HG02571 (cell line): ENCODE measurements around the gene CDH9.
"Not testable (repeated sequence)": the region's sequence is repeated elsewhere in the genome, so short reads cannot be mapped to it uniquely, and the experiment has no call there.

ENCODE experiments used
- ATAC-seq: cut with Tn5 transposase; IDR thresholded peaks from one replicate; pipeline ENCODE4 v1.9.1; 2021; ENCODE audit warnings: mild to moderate bottlenecking, moderate library complexity; ENCODE audit not compliant: unreplicated experiment

CDH9 gene

GRCh38 chr5:26948921-26949320, 89.5 kb downstream of the CDH9 start:
- no peak for ATAC-seq

GRCh38 chr5:26945901-26946300, 92.5 kb downstream of the CDH9 start:
- no peak for ATAC-seq

DNA sequence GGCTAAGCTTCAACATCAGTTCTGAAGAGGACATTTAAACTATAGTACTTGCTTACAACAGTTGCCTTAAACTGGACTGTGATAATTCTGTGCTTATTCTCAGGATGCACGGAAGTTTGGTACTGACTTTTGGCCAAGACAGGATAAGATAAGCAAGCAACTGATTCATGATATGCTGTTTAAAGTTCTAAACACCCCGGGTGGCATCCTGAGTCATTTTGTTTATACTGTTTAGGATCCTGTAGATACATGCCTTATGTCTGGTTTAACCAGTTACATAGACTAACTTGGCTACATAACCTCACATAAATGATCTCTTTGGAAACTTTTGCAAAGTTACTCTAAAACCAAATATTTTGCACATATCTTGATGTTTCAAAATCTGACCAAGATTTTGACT, 95.9 kb downstream of the CDH9 start:
- ATAC-seq: no peak

GRCh38 chr5:26940994-26941393, 97.4 kb downstream of the CDH9 start:
- ATAC-seq: no peak

- no peak for ATAC-seq
These were observed 106.1 kb downstream of the CDH9 start for GRCh38 chr5:26932238-26932637.

DNA sequence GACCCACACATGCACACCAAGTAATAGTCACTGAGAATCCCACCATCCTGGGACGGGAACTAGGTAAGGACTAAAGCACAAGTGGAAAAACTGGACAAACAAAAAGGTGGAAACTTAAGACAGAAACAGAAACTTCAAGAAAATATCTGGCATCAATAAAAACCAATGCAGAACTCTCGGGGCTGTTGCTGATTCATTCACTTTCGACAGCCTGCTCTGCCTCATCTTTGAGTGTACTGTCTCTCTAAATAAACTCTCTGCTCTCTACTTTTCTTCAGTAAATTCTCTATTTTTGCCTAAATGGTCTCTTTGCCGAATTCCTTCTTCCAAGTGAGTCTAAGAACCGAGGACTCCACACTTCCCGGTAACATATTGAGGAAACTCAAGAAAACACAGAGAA, 116.9 kb downstream of the CDH9 start:
- no peak for ATAC-seq

DNA sequence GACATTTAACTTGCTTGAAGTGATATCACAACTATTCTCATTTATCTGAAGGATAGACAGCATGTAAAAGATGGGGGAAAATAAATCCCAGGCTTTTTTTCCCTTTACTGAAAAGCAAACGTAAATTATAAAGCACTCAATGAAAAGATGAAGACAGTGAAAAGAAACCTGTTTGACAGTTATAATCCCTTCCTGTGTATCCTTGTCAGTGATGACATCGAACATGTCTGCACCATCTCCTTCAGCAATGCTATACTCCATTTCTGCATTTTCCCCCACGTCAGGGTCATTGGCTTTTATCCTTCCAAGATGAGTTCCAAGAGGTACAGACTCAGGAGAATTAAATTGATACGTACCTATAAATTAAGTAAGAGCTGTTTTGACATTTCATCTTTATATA, 134.9 kb downstream of the CDH9 start:
- no peak for ATAC-seq

GRCh38 chr5:26894719-26895263, 143.6 kb downstream of the CDH9 start:
- no peak for ATAC-seq

GRCh38 chr5:26893078-26893477, 145.3 kb downstream of the CDH9 start:
- ATAC-seq: no peak

DNA sequence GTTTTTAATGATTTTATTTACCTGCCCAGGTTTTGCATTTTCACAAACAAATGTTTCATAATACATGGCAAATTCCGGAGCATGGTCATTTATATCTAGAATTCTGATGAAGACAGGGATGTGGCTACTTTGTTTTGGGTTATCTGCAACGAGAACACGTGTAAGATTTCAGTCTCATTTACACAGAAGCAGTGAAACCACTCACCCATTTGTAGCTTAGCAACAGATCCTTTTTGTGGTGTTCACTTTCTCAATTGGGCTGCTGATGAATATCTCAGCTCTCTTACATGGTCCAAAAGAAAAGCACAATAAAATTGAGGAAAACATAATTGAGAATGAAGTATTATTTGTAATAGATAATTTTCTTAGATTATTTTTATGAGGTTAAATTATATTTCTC, 148.6 kb downstream of the CDH9 start:
- ATAC-seq: no peak

DNA sequence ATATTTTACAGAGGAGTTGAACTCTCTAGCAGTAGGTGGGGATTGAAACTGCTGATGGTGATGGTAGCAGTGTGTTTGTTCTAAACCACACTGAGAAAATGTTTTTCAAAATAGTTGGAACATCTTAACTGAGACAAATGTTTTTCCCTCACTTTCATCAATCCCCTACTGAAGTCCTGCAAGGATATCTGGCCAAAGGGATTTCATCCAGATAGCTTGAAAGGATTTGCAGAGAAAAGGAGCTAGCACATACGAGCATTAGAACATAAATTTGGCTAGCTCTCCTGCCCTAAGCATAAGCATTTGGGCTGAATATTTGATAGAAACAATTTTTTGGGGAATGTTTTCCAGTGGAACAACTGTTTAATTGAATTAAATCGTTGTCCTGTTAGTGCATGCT, 153.9 kb downstream of the CDH9 start:
- ATAC-seq: no peak

GRCh38 chr5:26883375-26883774, 155.0 kb downstream of the CDH9 start:
- no peak for ATAC-seq

- ATAC-seq: no peak
These were observed 156.5 kb downstream of the CDH9 start for GRCh38 chr5:26881901-26882300.

DNA sequence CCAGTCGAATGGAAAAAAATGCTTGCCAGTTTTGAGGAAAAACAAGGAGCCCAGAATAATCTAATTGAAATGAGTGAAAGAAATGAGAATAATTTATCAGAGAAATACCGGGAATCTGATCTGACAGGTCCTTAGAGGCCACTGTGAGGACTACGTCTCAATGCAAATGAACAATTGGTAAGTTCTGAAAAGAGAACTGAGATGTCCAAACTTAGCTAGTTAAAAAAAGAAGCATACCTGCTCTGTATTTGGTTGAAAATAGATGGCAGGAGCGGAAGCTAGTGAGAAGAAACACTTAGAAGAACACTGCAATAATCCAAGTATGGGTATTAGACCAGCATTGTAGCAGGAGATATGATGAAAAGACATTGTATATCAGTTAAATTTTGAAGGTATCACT, 161.2 kb downstream of the CDH9 start:
- no peak for ATAC-seq

- ATAC-seq: no peak
These were observed 166.0 kb downstream of the CDH9 start for GRCh38 chr5:26872337-26872736.

DNA sequence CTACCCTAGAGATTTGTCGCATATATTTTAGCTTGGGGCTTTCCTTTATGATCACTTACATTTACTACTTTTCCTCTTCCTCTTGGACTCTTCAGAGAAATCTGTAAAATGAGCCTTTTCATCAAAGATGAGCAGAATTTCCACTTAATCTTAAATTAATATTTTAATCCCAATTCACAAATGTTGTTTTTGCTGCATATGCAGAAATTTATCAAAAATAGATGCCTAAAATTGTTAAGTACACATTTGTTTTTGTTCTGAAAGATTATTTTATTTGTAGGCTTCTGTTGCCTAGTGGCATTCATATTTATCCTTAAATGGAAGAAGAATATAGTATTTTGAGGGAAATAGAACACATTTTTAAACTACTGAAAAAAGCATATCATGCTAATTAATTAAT, 168.6 kb downstream of the CDH9 start:
- ATAC-seq: no peak

- ATAC-seq: no peak
These were observed 169.9 kb downstream of the CDH9 start for GRCh38 chr5:26868504-26868903.

GRCh38 chr5:26864061-26864460, 174.3 kb downstream of the CDH9 start:
- ATAC-seq: no peak

- ATAC-seq: no peak
These were observed 182.1 kb downstream of the CDH9 start for GRCh38 chr5:26856238-26856637.

- not testable (repeated sequence) for ATAC-seq
These were observed 185.9 kb downstream of the CDH9 start for GRCh38 chr5:26852450-26852849.

DNA sequence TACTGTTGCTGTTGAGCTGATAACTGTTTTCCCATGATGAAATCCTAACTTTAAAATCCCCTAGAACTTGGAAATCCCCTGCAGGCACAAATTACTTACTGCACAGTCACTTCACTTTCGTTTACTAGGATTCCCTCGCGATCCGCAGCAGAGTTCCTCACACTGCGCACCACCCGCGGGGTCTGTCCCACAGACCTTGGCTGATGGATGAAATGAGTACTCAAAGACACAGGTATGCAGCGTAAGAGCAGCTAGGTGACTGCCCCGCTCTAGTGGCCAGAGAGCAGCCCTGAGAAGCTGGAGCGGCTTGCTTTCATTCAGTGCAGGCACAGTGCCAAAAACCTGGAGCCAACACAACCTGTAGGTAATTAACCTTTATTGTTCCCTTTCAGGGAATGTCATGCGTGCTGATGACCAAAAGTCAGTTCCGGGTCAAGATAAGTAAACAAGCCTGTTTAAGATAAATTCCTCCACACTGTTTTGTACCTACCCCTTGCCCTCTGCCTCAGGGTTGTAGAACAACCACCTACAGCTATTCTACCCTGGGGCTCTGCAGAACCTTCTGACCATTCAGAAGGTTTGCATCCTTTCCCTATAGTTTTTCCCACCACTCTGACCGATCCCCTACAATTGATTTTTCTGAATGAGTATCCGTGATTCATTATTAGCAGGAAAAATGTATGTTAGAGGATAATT, 191.2 kb downstream of the CDH9 start:
- ATAC-seq: no peak

DNA sequence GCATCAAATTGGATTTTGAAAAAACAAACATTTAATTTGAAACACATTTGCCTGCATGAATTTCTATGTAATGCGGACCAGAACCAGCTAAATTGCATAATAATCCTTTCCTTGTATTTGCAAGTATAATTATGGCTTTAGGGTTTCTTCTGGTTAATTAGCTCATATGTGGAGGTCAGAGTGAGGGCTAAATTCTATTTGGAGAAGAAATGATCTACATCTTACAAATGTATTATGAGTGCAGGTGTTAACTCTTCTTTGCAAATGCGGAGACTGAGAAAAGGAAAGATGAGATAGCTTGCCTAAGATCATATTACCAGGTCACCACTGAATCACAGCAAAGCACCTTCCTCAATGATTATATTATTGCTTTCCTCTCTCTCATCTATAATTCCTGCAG, 194.7 kb downstream of the CDH9 start:
- no peak for ATAC-seq

DNA sequence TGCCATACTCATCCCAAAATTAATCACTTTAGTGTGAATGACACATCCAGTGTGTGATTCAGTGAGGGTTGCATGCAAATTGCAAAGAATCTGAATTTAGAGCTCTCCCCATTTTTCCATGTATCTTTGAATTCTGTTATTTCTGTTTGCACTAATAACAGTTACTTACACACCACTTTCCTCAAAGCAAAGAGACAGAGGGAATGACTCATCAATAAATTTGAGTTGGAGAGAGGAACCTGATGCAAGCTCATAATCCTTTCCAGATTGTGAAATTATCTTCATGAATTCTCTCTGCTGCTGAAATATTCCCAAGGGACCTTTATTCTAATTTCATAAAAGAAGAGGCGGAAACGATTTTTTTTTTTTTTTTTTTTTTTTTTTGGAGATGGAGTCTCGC, 204.8 kb downstream of the CDH9 start:
- ATAC-seq: no peak
